Measurements from ENCODE around the gene NDUFS4.
"Not testable (repeated sequence)": the region's sequence is repeated elsewhere in the genome, so short reads cannot be mapped to it uniquely, and the experiment has no call there.

NDUFS4 gene

GRCh38 chr5:53674121-53674520, 113.7 kb downstream of the NDUFS4 start:
- no peak for DNase-seq

- DNase-seq = no peak
Measured at GRCh38 chr5:53677632-53678031, 117.2 kb downstream of the NDUFS4 start.

- no peak for DNase-seq
Measured at GRCh38 chr5:53678981-53679660, 118.7 kb downstream of the NDUFS4 start.

- no peak for DNase-seq
Measured at GRCh38 chr5:53681079-53681478, 120.6 kb downstream of the NDUFS4 start.

- no peak for DNase-seq
Measured at GRCh38 chr5:53691014-53691413, 130.6 kb downstream of the NDUFS4 start.

- no peak for DNase-seq
Measured at GRCh38 chr5:53694520-53695022, 134.1 kb downstream of the NDUFS4 start.

GRCh38 chr5:53710405-53710804, 150.0 kb downstream of the NDUFS4 start:
- not testable (repeated sequence) for DNase-seq

GRCh38 chr5:53712327-53712726, 151.9 kb downstream of the NDUFS4 start:
- no peak for DNase-seq

- DNase-seq = no peak
Measured at GRCh38 chr5:53713978-53714666, 153.7 kb downstream of the NDUFS4 start.

- DNase-seq = no peak
Measured at GRCh38 chr5:53714667-53715010, 154.2 kb downstream of the NDUFS4 start.

GRCh38 chr5:53726121-53726520, 165.7 kb downstream of the NDUFS4 start:
- DNase-seq = no peak

- DNase-seq = no peak
Measured at GRCh38 chr5:53730943-53731342, 170.5 kb downstream of the NDUFS4 start.
